Stimulated activated CD8-positive, alpha-beta memory T cell treated with anti-CD3 and anti-CD28 coated beads, Interleukin-2, amount 100 ng/mL, for 1 hour (primary cell): Measurements from ENCODE around the gene TCEAL9.
"Not testable (repeated sequence)": the region's sequence is repeated elsewhere in the genome, so short reads cannot be mapped to it uniquely, and the experiment has no call there.

Source experiments
- DNase-seq, 2 donors: peaks; one replicate each; pipeline ENCODE4 v3.0.0-alpha.2; 2020; ENCODE audit warnings: low read depth in 2 of 2

The TCEAL9 gene

DNA sequence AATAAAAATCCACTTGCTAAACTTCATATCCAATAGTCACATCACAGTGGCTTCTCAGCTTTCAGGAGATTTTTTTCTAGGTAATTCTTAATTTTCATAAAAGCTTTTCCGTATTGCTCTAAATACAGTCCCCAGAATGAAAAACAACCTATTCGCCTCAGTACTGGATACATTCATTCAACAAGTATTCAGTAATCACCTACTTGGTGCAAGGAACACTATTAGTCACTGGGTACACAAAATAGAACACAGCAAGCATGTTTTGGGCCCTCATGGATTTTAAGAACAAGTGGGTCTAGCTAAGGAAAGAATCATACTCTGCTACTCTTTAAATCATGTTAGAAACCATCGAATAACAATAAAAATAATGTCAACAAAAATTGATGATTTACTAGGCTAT is 17.3 kb downstream of the TCEAL9 start:
- no peak for DNase-seq

DNA sequence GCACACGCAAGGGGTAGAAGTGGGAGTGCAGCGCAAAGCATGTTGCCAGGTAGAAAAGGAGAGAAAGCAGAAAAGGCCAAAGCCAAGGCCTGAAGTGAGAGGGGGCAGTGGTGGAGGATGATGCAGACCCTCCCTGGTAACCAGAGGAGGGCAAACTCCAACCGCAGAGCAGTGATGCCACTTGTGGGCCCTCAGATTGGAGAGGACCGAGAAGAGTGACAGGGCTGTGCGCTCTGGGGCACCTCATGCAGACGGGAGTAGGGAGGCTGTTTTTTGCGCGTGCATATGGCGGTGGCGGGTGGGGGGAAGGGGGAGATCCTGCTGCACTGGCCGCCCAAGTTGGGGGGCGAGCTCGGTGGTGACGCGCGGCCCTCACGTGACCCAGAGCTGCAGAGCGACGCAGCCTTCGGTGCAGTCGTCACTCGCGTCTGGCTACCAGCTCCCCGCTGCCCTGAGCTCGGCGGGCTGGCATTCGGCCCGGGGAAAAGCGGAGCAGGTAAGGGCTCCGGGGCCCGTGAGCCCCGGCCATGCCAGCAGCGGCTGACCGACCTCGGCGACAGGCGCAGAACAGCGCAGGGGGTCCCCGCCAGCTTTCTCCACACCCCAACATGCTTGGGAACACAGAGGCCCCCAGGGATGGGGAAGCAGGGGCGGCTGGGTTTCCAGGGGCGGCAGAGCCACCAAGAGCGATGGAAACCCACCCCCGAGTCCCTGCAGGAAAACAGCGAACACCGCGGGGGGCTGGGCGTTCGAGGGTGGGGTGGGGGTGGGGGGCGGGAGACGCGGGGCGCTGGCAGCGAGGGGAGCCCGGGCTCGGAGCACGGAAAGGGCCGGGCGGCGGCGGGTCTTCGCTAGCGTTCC is 20.0 kb downstream of the TCEAL9 start, which contains the start of gene BEX3:
Gene BEX3, plus strand, starts transcription at position 421 of the 861 bp plus-strand sequence. CDS start 984 bp downstream, outside the sequence.
- no peak for DNase-seq

DNA sequence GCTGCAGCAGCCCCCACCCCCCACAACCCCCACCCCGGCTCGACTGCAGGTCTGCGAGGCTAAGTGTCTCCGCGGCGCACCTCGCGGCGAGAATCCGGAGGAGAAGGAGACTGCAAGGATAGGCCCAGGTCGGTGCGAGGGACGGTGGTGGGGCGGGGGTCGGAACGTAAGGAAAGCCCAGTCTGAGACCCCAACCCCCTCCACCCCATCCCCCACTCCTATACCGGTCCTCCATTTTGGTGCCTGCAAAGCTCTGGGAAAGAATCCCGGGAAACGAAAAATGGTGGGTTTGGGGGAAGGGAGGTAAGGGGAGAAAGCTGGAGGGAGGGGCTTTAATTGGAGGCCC is 20.6 kb downstream of the TCEAL9 start:
- no peak for DNase-seq

DNA sequence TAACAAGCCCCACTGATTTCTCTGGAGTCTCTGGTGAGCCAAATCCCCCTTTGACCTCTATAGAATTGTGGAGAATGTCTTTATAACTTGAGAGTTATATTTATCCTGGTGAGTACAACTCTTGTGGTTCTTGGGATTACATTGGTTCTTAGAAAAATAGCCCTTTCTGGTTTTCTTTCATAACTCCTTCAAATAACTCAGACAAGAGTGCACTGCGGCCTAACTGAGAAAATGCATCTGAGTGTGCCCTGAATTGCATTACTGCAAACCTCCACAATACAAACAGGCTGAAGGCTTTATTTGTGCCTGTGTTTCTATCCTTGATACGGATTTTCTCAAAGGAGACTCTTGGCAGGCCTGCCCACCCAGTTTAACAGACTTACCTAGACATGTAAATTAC is 22.7 kb downstream of the TCEAL9 start:
- DNase-seq, result no peak

DNA sequence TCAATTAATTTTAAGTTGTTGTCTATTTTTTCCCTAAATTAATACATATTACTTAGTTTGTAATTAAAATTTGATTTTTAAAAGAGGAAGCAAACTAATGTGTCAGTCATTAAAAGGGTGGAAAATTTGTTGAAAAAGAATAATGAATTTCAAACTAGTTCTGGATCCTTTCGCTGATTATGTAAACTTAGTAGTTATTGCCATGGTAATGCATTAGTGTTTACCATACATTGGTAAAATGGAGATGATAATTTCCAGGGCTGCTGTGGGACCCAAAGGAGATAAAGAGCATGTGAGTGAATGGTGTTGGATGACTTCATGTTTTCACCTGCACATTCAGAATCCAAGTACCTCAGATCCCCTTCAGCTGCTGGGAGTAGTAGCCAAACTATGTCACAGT is 26.6 kb downstream of the TCEAL9 start:
- no peak for DNase-seq

DNA sequence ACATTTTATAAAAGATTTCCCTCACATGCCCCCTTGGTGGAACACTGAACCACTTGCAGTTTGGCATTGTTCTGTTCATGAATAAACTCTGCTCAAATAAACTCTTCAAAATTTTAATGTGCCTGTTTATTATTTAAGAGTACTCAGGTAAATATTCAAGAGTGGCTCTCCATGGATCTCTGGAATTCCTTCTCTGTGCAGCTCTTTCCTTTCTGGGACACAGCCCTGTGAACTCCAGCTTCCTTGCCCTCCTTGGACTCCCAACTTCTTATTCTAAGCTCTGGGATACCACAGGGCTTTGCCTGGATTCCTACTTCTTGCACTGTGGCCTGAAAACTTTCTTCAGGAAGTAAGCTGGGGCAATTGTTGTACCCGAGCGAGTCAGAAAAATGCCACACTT is 28.4 kb downstream of the TCEAL9 start:
- DNase-seq, result no peak

DNA sequence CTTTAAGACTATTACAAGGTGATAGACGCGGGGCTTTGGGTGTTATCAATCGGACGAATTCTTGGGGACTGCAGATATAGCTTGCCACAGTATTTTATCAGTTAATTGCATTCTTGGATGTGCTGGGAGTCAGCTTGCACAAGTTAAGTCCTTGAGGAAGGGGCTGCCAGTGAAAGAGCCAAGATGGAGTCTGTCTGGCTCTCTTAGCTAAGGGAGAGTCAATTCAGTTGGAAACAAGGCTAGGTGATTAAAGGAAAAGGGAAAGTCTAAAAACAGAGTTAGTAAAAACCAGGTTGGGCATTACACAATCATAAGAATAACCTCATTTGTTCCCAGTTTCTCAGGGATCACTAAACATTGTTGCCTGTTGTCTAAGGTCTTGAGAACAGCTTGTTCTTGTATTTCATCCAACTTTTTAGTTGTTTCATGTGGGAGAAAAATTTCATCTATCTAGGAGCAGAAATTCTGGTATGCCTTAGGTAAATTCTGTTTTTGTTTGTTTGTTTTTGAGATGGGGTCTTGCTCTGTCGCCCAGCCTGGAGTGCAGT is 29.1 kb downstream of the TCEAL9 start:
- DNase-seq, result not testable (repeated sequence)

DNA sequence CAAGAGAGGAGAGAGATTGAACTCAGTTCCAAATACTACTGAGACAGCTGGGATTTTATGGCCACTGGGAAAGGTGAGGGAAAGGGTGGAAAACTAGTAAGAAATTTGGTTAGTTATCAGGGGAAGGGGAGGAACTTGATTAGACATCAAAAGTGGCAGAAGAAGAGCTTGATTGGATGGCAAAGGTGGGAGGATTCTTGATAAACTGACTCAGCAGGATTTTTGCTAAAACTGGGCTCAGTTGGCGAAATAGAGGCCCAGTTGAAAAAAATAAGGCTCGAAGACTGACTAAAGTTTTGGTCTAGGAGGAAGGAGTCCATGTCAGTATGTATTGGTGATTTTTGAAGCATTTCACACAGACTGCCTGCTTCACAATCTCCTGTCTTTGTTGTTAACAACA is 30.0 kb downstream of the TCEAL9 start:
- no peak for DNase-seq

DNA sequence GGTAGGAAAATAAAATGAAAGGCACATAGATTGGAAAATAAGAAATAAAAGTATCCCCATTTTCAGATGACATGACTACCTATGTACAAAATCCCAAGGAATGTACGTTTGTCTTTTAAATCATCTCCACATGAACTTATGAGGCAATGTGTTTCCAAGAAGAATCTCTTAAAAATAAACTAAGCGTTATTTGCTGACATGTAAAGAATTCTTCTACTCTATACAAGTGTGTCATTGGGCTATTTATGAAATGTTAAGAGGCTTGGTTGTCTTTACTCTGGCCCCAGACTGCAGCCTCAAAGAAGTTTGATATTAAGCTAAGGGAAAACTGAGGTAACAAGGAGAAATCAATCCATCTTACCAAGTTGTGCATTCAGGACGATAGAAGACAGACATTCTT is 37.2 kb downstream of the TCEAL9 start:
- no peak for DNase-seq

DNA sequence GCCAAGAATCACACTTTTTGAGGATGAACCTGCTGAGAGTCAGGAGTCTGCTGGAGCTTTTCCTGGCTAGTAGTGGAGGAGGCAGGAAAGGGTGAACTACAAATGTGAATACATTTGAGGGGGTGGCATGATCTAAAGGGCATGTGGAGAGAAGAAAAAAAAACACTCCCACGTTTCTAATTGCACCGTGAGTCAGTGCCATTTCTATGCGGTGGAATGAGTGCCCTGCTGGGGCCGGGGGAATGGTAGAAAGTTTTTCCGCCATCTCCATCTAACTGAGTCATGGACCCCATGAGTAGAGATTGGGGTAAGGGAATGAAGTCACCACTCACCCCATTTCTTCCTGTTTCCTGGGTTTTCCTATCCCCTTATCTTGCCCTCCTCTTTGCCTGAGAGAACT is 39.9 kb downstream of the TCEAL9 start:
- no peak for DNase-seq

DNA sequence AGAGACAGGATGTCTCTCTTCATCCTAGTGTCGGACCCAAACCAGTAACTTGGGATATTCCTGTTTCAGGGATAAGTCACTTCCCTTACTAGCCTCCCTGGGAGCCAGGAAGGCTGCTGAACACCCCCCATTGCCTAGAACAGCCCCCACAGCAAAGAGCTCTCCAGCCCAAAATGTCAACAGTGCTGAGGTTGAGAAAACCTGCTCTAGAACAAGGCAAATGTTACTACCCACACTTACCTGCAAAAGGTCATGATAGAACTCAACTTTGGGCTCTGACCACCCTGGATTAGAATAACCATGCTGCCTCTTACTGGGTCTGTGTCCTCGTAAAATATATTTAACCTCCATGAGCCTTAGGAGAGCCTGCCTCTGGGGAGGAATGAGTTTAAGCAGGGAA is 40.4 kb downstream of the TCEAL9 start:
- DNase-seq, result no peak

DNA sequence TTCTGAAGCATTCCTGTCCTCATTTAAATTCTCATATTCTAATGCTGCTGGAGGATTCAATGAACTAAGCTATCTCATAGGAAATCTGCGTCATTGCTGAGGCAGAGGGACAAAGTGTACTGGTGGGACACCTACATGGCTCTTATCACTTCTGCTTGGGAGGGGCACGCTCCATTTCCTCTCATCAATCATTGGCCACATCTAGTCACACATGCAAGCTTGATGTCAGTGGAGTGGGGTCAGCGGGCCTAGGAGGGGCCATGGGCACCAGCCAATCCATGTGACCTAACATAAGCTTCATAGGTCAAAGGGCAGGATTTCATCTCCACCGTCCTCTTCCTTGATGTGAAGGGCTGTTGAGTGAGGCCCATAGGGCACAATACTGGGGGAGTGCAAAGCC is 41.4 kb downstream of the TCEAL9 start:
- DNase-seq, result no peak

DNA sequence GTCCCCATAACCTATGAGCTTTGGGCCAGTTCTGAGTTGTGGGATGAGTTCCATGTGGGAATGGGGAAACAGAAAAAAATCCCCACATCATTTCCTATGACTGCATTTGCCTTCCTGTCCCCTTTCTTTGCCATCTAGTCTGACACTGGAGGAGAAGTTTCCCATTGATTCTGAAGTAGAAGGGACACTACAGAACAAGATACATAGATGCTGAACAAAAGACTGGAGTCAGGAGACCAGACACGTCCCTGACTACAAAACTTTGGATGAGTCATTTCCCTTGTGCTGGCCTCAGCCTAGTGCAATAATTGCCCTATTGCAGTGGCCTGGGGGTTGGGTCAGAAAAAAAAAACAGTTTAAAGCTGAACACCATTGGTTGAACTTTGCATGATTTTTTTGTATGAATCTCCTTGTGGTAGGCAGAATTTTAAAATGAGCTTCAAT is 42.1 kb downstream of the TCEAL9 start:
- no peak for DNase-seq

DNA sequence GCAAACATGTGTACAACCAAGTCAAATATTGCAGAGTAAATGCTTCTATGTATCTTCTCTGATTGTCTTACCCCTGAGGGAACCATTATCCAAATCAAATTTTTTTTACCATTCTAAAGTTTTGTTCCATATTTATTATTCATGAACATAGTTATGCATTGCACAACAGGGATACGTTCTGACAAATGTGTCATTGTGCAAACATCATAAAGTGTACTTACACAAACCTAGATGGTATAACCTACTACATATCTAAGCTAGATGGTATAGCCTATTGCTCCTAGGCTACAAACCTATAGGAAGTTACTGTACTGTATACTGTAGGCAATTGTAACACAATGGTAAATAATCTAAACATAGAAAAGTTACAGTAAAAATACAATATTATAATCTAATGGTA is 43.4 kb downstream of the TCEAL9 start:
- DNase-seq, result no peak

DNA sequence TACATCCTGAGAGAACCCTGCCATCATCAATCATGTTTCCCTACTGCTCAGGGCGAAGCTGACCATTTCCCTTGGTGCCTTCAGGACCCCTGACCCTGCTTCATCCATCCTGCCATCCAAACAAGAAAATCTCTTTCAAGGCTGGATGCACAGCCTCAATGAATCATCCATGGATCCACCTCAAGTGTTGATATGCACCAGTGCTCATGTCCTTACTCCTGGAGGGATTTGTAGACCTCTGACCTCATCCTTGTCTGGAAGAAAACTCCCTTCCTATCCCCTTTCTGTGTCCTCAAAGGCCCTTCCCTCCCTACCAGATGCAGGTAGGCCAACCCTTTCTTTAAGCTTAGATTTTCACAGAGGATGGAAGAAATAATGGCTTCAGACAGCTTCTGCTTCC is 44.6 kb downstream of the TCEAL9 start:
- DNase-seq, result no peak

DNA sequence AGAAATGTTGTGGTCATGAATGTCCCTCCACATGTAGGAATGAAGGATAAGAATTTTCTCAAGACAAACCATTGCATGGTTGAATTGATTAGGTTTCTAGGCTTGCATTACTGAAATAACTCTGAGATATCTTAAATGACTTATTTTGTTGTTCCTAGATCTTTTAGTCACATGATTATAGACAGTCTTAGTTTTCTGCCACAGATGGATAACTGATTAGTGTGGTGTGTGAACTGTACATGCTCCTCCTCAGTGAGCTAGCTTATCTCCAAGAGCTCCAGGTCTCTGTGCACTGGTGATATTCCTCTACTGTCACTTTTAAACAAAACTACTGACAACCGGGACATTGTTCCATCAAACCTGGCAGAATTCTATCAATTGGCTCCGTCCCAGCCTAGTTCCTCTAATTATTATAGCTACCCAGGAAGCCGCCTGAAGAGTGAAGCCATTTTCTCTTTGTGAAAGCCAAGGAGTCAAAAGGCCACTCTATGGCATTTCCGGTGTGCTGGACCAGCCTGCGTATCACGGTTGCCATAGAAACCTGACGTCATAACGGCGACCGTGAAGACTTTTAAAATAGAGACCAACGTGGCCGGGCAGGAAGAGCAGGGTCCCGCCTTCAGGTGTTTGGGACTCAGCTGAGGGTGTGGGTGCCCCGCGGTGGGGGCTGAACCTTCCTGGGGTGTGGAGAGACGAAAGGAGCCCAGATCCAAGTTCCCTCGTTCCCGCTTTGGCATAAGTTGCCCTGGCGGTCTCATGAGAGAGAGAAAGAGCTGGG is 48.1 kb downstream of the TCEAL9 start:
- no peak for DNase-seq

DNA sequence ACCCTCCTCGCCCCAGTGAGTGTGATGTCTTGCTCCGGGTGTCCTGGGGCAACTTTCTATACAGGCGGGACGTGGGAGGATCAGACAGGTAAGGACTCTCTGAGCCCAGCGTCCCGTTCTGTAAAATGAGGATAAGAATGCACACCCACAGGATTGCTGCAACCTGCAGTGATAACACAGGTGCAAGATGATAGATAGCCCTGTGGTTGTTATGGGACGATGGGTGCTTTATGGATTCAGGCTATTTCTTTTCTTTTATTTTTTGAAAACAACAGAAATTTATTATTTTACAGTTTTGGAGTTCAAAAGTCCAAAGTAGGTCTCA is 48.7 kb downstream of the TCEAL9 start:
- no peak for DNase-seq

DNA sequence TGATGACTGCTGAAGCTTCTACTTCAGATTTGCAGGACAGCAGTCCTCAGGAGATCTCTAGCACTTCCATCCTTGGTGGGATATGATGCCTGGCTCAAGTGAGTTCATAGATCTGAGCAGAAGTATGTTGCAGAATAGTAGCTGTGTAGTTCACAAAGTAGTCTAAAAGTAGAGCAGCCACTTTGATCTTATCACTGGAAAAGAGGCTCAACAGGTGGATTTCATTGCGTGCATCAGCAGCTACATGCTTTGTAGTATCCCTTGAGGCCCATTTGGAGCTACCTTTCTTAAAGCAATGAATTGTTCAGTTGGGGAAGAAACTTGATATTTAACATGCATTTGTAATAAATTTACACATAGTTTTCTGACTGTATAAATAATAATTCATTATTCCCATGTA is 50.0 kb downstream of the TCEAL9 start:
- no peak for DNase-seq

DNA sequence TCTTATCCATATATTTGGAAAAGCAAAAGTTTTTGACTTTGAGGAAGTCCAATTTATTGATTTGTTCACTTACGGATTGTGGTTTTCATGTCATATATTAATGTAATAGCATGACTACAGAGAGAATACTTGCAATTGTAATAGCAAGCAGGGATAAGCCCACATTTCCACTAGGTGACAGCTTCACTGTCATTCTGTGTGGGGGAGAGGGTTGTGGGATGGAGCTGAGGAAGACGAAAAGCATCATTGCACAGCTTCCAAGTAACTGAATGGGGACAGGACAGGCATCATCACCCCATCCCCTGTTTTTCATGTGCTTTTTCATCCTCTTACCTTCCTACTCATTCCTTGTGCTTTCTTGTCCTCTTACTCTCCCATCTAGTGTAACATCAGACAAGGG is 51.5 kb downstream of the TCEAL9 start:
- no peak for DNase-seq
